ENCODE measurements around the gene MOGAT3.
A peak's percentile ranks its signal among the peaks of the same experiment; 100 is the strongest.

MOGAT3 gene

DNA sequence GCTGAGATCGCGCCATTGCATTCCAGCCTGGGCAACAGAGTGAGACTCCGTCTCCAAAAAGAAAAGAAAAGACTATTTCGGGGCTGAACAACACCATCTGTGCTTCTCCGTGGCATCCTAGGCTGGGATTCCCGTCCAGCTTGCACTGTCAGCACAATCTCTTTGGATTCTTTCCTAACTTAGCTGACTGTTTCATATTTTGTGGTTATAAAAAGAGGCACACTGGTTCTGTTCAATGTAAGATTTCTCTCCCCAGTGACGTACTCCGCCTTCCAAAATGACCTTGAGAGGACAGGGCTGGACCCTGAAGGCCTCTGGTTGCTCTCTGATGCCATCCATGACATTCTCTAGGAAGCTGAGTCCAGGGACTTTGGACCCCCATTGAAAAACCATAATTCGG is 25.9 kb upstream of the MOGAT3 start:
- Mint-ChIP-seq H3K4me3 (no peak overlapping the region), H3K36me3 (ENCODE audit: low read depth) (peaks cover 45% of the 10 kb centered on the region), H3K27me3 (ENCODE audit: low read depth) (no peaks in the 10 kb centered on the region), H3K9me3 (no peaks in the 10 kb centered on the region), H3K27ac (no peak overlapping the region), H3K4me1 (no peaks in the 10 kb centered on the region)
- TF ChIP-seq, protein P1, sequence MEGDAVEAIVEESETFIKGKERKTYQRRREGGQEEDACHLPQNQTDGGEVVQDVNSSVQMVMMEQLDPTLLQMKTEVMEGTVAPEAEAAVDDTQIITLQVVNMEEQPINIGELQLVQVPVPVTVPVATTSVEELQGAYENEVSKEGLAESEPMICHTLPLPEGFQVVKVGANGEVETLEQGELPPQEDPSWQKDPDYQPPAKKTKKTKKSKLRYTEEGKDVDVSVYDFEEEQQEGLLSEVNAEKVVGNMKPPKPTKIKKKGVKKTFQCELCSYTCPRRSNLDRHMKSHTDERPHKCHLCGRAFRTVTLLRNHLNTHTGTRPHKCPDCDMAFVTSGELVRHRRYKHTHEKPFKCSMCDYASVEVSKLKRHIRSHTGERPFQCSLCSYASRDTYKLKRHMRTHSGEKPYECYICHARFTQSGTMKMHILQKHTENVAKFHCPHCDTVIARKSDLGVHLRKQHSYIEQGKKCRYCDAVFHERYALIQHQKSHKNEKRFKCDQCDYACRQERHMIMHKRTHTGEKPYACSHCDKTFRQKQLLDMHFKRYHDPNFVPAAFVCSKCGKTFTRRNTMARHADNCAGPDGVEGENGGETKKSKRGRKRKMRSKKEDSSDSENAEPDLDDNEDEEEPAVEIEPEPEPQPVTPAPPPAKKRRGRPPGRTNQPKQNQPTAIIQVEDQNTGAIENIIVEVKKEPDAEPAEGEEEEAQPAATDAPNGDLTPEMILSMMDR (IDR thresholded peaks at IDR 0.05; ENCODE audit: unreplicated experiment in 3 of 3): no peak

DNA sequence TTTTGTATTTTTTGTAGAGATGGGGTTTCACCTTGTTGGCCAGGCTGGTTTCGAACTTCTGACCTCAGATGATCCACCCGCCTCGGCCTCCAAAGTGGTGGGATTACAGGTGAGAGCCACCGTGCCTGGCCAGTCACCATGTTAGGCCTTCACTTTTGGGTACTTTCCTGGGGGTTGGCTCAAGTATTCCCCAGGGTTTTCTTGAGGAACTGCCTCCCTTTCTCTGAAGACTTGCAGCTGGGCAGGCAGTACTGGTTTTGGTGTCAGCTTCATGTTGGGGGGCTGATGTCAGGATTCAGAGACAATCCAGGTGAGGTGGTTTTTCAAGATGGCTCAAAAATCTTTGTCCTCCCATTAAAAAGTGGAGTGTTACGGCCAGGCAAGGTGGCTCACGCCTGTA is 24.8 kb upstream of the MOGAT3 start:
- peaks cover 52% of the 10 kb centered on the region for H3K36me3 Mint-ChIP-seq (ENCODE audit: low read depth)

GRCh38 chr7:101223528-101223927 is 22.7 kb upstream of the MOGAT3 start:
- H3K4me1 Mint-ChIP-seq: peaks cover 13% of the 10 kb centered on the region
- no peak overlapping the region for H3K27ac Mint-ChIP-seq
- H3K27me3 Mint-ChIP-seq (ENCODE audit: low read depth): no peaks in the 10 kb centered on the region
- TF ChIP-seq, protein P1 (IDR thresholded peaks at IDR 0.05; ENCODE audit: unreplicated experiment in 3 of 3): no peak
- H3K36me3 Mint-ChIP-seq (ENCODE audit: low read depth): peaks cover 44% of the 10 kb centered on the region
- no peaks in the 10 kb centered on the region for H3K9me3 Mint-ChIP-seq
- no peak overlapping the region for H3K4me3 Mint-ChIP-seq

More for the DNA sequence above, 24.8 kb upstream of the MOGAT3 start:
- no peak overlapping the region for H3K27ac Mint-ChIP-seq
- no peaks in the 10 kb centered on the region for H3K4me1 Mint-ChIP-seq
- no peaks in the 10 kb centered on the region for H3K9me3 Mint-ChIP-seq
- TF ChIP-seq, protein P1 (IDR thresholded peaks at IDR 0.05; ENCODE audit: unreplicated experiment in 3 of 3): no peak
- H3K4me3 Mint-ChIP-seq: no peak overlapping the region
- H3K27me3 Mint-ChIP-seq (ENCODE audit: low read depth): no peaks in the 10 kb centered on the region

- no peak overlapping the region for H3K4me3 Mint-ChIP-seq
- no peaks in the 10 kb centered on the region for H3K9me3 Mint-ChIP-seq
- H3K4me1 Mint-ChIP-seq: peaks cover 21% of the 10 kb centered on the region
- TF ChIP-seq, protein P1 (IDR thresholded peaks at IDR 0.05; ENCODE audit: unreplicated experiment in 3 of 3): no peak
- H3K27ac Mint-ChIP-seq: no peak overlapping the region
- H3K27me3 Mint-ChIP-seq (ENCODE audit: low read depth): no peaks in the 10 kb centered on the region
- peaks cover 42% of the 10 kb centered on the region for H3K36me3 Mint-ChIP-seq (ENCODE audit: low read depth)
These were observed 21.5 kb upstream of the MOGAT3 start for GRCh38 chr7:101222275-101222830.

DNA sequence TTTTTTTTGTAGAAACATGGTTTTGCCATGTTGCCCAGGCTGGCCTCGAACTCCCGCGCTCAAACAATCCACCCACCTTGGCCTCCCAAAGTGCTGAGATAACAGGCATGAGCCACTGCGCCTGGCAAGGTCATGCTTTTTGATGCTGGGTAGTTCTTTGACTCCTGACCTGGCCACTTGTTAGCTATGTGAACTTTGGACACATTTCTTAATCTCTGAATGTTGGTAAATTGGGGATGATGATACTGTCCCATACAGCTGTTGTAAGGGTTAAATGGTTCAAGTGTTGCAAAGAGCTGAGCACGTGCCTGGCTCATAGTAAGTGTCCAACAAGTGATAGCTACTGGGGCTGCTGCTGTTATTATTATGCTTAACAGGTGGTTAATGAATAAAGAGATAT is 19.5 kb upstream of the MOGAT3 start:
- Mint-ChIP-seq H3K9me3 (no peaks in the 10 kb centered on the region), H3K4me1 (peaks cover 31% of the 10 kb centered on the region), H3K36me3 (ENCODE audit: low read depth) (peaks cover 43% of the 10 kb centered on the region), H3K27ac (no peak overlapping the region), H3K27me3 (ENCODE audit: low read depth) (no peaks in the 10 kb centered on the region), H3K4me3 (peak overlapping the region; percentile 40 to 73 (median 58))
- TF ChIP-seq, protein P1 (IDR thresholded peaks at IDR 0.05; ENCODE audit: unreplicated experiment in 3 of 3): no peak
